NCI-H748 (cell line): ENCODE results near the gene SLC6A4.
"Not testable (repeated sequence)": the region's sequence is repeated elsewhere in the genome, so short reads cannot be mapped to it uniquely, and the experiment has no call there.

ENCODE experiments used
- DNase-seq: peaks from one replicate; lab custom pipeline; 2025; ENCODE audit not compliant: unreplicated experiment; lab: John Stamatoyannopoulos, UW

The SLC6A4 gene

DNA sequence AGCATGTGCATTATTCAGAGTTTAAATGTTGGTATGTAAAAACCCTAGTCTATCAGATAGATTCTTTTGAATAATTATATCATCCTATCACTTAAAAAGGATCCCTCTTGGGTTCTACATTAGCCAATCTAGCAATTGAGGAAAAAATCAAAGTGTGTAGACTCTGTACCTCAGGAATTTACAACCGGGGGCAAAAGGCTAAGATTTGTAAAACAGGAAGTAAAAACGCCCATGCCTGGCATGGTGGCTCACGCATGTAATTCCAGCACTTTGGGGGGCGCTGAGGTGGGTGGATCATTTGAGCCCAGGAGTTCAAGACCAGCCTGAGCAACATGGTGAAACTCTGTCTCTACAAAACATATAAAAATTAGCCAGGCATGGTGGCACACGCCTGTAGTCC is 58.6 kb downstream of the SLC6A4 start:
- DNase-seq, result no peak

- DNase-seq, result no peak
Observed at GRCh38 chr17:30174556-30174955, 60.9 kb downstream of the SLC6A4 start.

DNA sequence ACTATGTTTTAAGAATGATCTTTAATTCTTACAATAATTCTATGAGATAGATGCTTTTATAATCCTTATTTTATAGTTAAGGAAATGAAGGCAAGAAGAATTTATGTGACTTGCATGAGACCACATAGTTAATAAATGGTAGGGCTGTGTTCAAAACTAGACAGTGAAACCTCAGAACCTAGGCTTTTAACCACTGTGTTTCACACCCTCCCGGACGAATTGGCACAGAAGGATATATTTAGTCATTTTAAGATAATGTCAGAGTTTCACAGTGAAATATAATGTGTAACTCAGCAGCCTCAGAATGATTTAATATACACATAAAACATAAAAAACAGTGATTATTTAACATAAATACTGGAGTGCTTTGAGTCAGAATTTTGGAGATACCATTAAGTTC is 61.8 kb downstream of the SLC6A4 start:
- DNase-seq, result no peak

- DNase-seq, result no peak
Observed at GRCh38 chr17:30172560-30172959, 62.9 kb downstream of the SLC6A4 start.

DNA sequence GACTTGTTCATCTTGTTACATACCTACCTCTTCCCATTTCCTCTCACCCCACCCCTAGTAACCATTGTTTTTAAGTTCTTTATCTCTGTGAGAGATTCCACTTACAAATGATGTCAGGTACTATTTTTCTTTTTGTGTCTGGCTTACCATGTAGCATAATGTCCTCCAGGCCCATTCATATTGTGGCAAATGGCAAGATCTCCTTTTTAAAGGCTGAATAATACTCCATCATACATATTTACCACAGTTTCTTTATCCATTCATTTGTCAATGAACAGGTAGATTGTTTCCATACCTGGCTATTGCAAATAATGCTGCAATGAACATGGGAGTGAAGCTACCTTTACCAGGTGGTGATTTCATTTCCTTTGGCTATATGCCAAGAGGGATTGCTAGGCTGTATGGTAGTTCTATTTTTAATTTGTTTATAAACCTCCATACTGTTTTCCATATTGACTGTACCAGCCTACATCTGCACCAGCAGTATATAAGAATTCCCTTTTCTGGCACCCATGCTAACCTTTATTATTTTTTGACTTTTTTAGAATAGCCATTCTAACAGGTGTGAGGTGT is 65.0 kb downstream of the SLC6A4 start:
- DNase-seq, result peak; percentile 57

DNA sequence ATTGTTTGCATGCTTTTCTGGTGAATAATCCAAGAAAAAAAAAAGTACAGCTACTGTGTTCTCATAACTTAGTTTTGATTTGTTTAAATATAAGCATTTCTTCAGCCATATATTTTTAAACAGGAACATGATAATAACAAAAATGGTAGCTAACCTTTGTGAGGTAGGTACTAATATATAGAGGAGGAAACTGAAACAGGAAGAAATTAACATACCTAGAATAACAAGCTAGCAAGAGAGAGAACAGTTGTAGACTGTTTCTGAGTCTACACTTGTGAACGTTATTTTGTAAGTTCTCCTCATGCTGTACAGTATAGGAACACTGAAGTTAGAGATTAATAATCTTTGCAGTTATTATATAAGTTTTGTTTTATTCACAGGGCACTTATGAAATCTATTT is 69.5 kb downstream of the SLC6A4 start:
- no peak for DNase-seq

DNA sequence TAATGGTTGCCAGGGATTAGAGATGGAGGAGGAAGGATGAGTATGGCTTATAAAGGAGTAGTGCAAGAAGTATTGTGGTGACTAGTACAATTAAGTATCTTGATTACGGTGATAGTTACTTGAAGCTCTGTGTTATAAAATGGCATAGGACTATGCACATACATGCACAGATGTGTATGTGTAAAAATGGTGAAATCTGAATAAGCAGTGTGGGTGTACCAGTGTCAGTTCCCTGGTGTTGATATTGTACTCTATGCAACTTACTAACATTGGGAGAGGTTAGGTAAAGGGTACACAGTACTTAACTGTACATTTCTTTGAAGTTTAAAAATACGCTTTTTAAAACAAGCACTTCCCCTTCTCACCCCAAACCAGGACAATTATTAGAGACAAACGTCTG is 70.3 kb downstream of the SLC6A4 start:
- DNase-seq, result no peak

DNA sequence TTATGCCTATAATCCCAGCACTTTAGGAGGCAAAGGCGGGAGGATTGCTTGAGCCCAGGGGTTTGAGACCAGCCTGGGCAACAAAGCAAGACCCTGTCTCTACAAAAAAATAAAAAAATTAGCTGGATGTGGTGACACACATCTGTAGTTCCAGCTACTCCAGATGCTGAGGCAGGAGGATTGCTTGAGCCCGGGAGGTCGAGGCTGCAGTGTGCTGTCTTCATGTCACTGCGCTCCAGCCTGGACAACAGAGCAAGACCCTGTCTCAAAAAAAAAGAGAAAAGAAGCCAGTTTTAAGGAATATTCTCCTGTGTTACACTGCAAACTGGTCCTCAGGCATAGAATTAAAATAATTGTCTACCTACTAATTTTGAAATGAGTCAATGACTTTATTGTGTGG is 71.0 kb downstream of the SLC6A4 start:
- no peak for DNase-seq

GRCh38 chr17:30161601-30162000 is 73.9 kb downstream of the SLC6A4 start:
- no peak for DNase-seq

GRCh38 chr17:30160419-30161172 is 74.9 kb downstream of the SLC6A4 start:
- DNase-seq, result no peak

DNA sequence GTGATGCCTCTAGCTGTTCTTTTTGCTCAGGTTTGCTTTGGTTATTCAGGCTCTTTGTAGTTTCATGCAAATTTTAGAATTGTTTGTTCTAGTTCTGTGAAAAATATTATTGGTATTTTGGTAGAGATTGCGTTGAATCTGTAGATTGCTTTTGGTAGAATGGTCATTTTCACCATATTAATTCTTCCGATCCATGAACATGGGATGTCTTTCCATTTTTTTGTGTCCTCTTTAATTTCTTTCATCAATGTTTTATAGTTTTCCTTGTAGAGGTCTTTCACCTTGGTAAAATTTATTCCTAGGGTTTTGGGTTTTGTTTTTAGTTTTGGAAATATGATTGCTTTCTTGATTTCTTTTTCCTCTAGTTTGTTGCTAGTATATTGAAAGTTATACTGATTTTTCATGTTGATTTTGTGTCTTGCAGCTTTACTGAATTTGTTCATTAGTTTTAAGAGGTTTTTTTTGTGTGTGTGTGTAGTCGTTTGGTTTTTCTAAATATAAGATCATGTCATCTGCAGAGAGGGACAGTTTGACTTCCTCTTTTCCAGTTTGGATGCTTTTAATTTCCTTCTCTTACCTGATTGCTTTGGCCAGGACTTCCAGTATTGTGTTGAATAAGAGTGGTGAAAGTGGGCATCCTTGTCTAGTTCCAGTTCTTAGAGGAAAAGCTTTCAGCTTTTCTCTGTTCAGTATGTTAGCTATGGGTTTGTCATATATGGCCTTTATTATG is 76.4 kb downstream of the SLC6A4 start:
- DNase-seq, result no peak

GRCh38 chr17:30155389-30155788 is 80.1 kb downstream of the SLC6A4 start:
- no peak for DNase-seq

GRCh38 chr17:30153463-30153862 is 82.0 kb downstream of the SLC6A4 start:
- no peak for DNase-seq

DNA sequence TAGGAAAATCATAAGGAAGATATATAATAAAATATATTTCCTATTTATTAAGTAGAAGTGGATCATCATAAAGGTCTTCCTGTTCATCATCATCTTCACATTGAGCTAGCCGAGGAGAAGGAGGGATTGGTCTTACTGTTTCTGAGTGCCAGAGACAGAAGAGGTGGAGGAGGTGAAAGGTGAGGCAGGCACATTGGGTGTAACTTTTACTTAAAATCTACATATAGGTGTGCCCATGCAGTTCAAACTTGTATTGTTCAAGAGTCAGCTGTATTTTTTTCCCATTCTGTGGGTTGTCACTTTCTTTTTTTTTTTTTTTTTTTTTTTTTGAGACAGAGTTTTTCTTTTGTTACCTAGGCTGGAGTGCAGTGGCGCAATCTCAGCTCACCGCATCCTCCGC is 84.0 kb downstream of the SLC6A4 start:
- DNase-seq, result no peak

- no peak for DNase-seq
Observed at GRCh38 chr17:30148376-30148775, 87.1 kb downstream of the SLC6A4 start.

DNA sequence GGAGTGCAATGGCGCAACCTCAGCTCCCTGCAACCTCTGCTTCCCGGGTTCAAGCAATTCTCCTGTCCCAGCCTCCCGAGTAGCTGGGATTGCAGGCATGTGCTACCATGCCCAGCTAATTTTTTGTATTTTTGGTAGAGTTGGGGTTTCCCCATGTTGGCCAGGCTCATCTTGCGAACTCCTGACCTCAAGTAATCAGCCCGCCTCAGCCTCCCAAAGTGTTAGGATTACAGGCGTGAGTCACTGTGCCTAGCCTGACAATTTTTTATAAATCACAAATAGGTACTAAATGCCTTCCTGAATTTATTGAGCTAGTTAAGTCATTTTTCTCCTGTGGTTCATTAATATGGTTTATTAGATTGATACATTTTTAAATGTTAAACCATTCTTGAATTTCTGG is 87.6 kb downstream of the SLC6A4 start:
- DNase-seq, result not testable (repeated sequence)
